ENCODE measurements around the gene KANSL1.
"Not testable (repeated sequence)": the region's sequence is repeated elsewhere in the genome, so short reads cannot be mapped to it uniquely, and the experiment has no call there.

DNA sequence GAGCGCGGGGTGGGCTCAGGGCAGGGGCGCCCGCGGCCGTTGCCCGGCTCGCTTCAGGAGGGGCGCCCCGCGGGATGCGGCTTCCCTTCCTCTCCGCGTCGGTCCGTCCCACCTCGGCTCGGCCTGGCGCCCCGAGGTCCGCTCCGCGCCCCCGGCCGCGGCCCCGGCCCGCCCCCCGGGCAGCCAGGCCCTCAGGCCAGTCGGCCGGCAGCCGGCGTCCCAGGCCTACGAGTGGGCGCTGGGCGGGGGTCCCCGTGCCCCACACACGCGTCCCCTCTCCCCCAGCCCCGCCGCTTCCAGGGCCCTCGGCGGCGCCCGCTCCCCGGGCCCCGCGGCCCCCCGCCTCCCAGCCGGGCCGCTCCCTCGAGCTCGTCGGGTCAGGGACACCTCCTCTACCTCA is 31.6 kb upstream of the KANSL1 start:
- not testable (repeated sequence) for TF ChIP-seq POLR2A, CTCF, EP300 (IDR thresholded peaks at IDR 0.05)
